Putamen (tissue), 1 donor: Measurements from ENCODE around the gene RIN3.
"Not testable (repeated sequence)": the region's sequence is repeated elsewhere in the genome, so short reads cannot be mapped to it uniquely, and the experiment has no call there.

Experiments used
- DNase-seq: peaks from one replicate; pipeline ENCODE4 v3.0.0-alpha.2; 2016; ENCODE audit warnings: low spot score

Gene RIN3

GRCh38 chr14:92714739-92715307 is 201.2 kb downstream of the RIN3 start:
- DNase-seq = not testable (repeated sequence)

- no peak for DNase-seq
Observed at GRCh38 chr14:92716131-92716530, 202.6 kb downstream of the RIN3 start.

- DNase-seq = no peak
Observed at GRCh38 chr14:92717571-92718042, 204.0 kb downstream of the RIN3 start.

GRCh38 chr14:92718664-92719063 is 205.1 kb downstream of the RIN3 start:
- DNase-seq = no peak

GRCh38 chr14:92719421-92719820 is 205.8 kb downstream of the RIN3 start:
- no peak for DNase-seq

GRCh38 chr14:92719890-92720323 is 206.3 kb downstream of the RIN3 start:
- DNase-seq = no peak

GRCh38 chr14:92724516-92725340 is 211.1 kb downstream of the RIN3 start:
- DNase-seq = no peak

GRCh38 chr14:92726135-92726932 is 212.8 kb downstream of the RIN3 start:
- no peak for DNase-seq

- no peak for DNase-seq
Observed at GRCh38 chr14:92726933-92727262, 213.3 kb downstream of the RIN3 start.

- no peak for DNase-seq
Observed at GRCh38 chr14:92728759-92729364, 215.3 kb downstream of the RIN3 start.

- no peak for DNase-seq
Observed at GRCh38 chr14:92729634-92730358, 216.2 kb downstream of the RIN3 start.

- no peak for DNase-seq
Observed at GRCh38 chr14:92731622-92732115, 218.1 kb downstream of the RIN3 start.

- no peak for DNase-seq
Observed at GRCh38 chr14:92733007-92733406, 219.4 kb downstream of the RIN3 start.

- DNase-seq = no peak
Observed at GRCh38 chr14:92734618-92735017, 221.0 kb downstream of the RIN3 start.

- DNase-seq = no peak
Observed at GRCh38 chr14:92735344-92735743, 221.8 kb downstream of the RIN3 start.

GRCh38 chr14:92737206-92737605 is 223.6 kb downstream of the RIN3 start:
- DNase-seq = no peak

GRCh38 chr14:92737619-92738188 is 224.1 kb downstream of the RIN3 start:
- DNase-seq = no peak
